Measurements from ENCODE around the gene TCAIM.
"Not testable (repeated sequence)": the region's sequence is repeated elsewhere in the genome, so short reads cannot be mapped to it uniquely, and the experiment has no call there.

TCAIM gene

GRCh38 chr3:44416031-44417030 is 77.8 kb downstream of the TCAIM start:
- H3K4me3 Mint-ChIP-seq: no peak overlapping the region
- H3K9me3 Mint-ChIP-seq: no peaks in the 10 kb centered on the region
- H3K27ac Mint-ChIP-seq: no peak overlapping the region
- H3K4me1 Mint-ChIP-seq (ENCODE audit: low read depth): no peaks in the 10 kb centered on the region
- H3K27me3 Mint-ChIP-seq: no peaks in the 10 kb centered on the region
- no peaks in the 10 kb centered on the region for H3K36me3 Mint-ChIP-seq (ENCODE audit: low read depth)

DNA sequence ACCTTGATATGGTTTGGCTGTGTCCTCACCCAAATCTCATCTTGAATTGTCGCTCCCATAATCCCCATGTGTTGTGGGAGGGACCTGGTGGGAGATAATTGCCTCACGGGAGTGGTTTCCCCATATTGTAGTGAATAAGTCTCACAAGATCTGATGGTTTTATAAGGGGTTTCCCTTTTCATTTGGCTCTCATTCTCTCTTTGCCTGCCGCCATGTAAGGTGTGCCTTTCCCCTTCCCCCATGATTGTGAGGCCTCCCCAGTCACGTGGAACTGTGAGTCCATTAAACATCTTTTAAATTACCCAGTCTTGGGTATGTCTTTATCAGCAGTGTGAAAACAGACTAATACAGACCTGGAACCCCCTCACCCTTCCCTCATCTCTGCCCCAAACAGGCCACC is 79.6 kb downstream of the TCAIM start:
- not testable (repeated sequence) for H3K36me3 Mint-ChIP-seq (ENCODE audit: low read depth); H3K4me1 Mint-ChIP-seq (ENCODE audit: low read depth); H3K27ac Mint-ChIP-seq; H3K27me3 Mint-ChIP-seq; H3K9me3 Mint-ChIP-seq; H3K4me3 Mint-ChIP-seq

DNA sequence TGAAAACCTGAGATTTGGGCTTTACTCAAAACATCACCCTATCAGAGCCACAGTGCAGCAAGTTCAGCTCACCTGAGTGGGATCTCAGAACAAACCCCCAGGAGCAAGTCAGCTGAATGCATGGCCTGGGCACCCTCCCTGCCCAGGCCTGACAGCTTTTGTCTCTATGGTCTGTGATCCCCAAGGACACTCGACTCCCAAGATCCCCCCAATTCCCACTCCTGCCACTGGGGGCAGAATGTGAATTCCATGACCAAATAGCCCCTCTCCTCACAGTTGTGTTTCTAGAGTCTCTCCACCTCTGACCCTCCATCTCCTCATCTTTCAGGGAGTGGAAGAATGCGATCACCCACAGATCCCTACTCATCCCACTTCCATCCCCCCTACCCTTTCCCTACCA is 80.0 kb downstream of the TCAIM start:
- Mint-ChIP-seq H3K4me1 (ENCODE audit: low read depth) (no peaks in the 10 kb centered on the region), H3K9me3 (no peaks in the 10 kb centered on the region), H3K4me3 (no peak overlapping the region), H3K36me3 (ENCODE audit: low read depth) (no peaks in the 10 kb centered on the region), H3K27me3 (no peaks in the 10 kb centered on the region), H3K27ac (no peak overlapping the region)

GRCh38 chr3:44419116-44419922 is 80.8 kb downstream of the TCAIM start:
- no peaks in the 10 kb centered on the region for H3K4me1 Mint-ChIP-seq (ENCODE audit: low read depth)
- no peak overlapping the region for H3K27ac Mint-ChIP-seq
- no peak overlapping the region for H3K4me3 Mint-ChIP-seq
- H3K9me3 Mint-ChIP-seq: no peaks in the 10 kb centered on the region
- no peaks in the 10 kb centered on the region for H3K36me3 Mint-ChIP-seq (ENCODE audit: low read depth)
- no peaks in the 10 kb centered on the region for H3K27me3 Mint-ChIP-seq

DNA sequence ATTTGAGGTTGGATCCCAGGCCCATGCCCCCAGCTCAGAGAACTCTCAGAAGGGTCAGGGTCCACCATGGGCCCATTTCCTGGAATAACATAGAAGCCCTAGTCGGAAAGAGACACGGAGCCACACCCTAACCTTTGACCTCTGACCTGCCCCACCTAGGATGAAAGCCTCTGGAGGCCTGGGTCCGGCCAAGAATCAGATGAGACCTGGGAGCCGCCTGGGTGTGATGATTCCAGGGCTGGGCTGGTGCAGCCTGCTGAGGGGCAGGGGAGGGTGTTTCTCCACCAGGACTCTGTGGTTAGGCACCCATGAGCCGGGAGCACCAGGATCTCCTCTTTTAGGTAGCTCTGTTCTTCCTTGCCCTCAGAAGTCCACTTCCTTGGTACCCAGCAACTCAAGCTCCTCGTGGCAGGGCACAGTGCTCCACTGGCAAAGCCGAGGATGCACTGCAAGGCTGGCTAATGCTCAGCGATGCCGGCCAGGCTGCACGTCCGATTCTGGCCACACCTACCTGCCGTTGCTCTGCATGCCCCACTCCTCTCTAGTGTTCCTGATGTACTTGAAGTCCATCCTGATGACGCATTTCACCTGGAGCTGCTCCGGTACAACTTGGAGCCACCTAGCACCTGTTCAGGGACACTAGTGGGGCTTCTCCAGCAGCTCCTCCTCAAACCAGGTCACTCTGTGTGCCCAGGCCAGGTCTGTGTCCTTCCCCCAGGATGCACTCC is 81.5 kb downstream of the TCAIM start:
- no peak overlapping the region for H3K4me3 Mint-ChIP-seq
- no peaks in the 10 kb centered on the region for H3K27me3 Mint-ChIP-seq
- no peaks in the 10 kb centered on the region for H3K36me3 Mint-ChIP-seq (ENCODE audit: low read depth)
- H3K9me3 Mint-ChIP-seq: no peaks in the 10 kb centered on the region
- H3K27ac Mint-ChIP-seq: no peak overlapping the region
- no peaks in the 10 kb centered on the region for H3K4me1 Mint-ChIP-seq (ENCODE audit: low read depth)

DNA sequence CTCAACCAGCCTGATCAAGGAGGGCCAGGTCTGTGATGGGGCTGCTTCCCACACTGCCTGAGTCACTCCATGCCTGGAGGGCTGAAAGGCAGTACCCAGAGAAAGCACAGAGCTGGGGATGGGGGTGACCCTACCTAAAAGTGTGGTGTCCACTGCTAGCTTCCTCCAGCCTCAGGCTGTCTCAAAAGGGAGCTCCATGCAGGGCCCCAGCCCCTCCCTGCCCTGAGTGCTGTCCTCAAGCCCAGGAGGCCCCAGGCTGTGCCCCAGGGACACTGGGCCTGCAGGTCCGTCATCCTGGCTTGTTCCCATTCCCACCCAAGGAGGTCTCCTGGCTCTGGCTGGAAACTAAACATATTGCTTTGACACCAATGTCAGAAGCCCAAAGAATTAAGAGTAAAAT is 82.1 kb downstream of the TCAIM start:
- Mint-ChIP-seq H3K27me3 (no peaks in the 10 kb centered on the region), H3K27ac (no peak overlapping the region), H3K4me3 (no peak overlapping the region), H3K9me3 (no peaks in the 10 kb centered on the region), H3K36me3 (ENCODE audit: low read depth) (no peaks in the 10 kb centered on the region), H3K4me1 (ENCODE audit: low read depth) (no peaks in the 10 kb centered on the region)

GRCh38 chr3:44421280-44421679 is 82.7 kb downstream of the TCAIM start:
- H3K27ac Mint-ChIP-seq: no peak overlapping the region
- no peaks in the 10 kb centered on the region for H3K27me3 Mint-ChIP-seq
- no peaks in the 10 kb centered on the region for H3K9me3 Mint-ChIP-seq
- H3K36me3 Mint-ChIP-seq (ENCODE audit: low read depth): no peaks in the 10 kb centered on the region
- H3K4me3 Mint-ChIP-seq: no peak overlapping the region
- no peaks in the 10 kb centered on the region for H3K4me1 Mint-ChIP-seq (ENCODE audit: low read depth)

GRCh38 chr3:44424758-44425157 is 86.2 kb downstream of the TCAIM start:
- no peak overlapping the region for H3K4me3 Mint-ChIP-seq
- no peaks in the 10 kb centered on the region for H3K36me3 Mint-ChIP-seq (ENCODE audit: low read depth)
- no peaks in the 10 kb centered on the region for H3K27me3 Mint-ChIP-seq
- no peaks in the 10 kb centered on the region for H3K9me3 Mint-ChIP-seq
- no peaks in the 10 kb centered on the region for H3K4me1 Mint-ChIP-seq (ENCODE audit: low read depth)
- H3K27ac Mint-ChIP-seq: no peak overlapping the region

- no peak overlapping the region for H3K27ac Mint-ChIP-seq
- H3K4me3 Mint-ChIP-seq: no peak overlapping the region
- H3K9me3 Mint-ChIP-seq: no peaks in the 10 kb centered on the region
- H3K27me3 Mint-ChIP-seq: no peaks in the 10 kb centered on the region
- H3K36me3 Mint-ChIP-seq (ENCODE audit: low read depth): no peaks in the 10 kb centered on the region
- H3K4me1 Mint-ChIP-seq (ENCODE audit: low read depth): no peaks in the 10 kb centered on the region
Measured at GRCh38 chr3:44427683-44428082, 89.1 kb downstream of the TCAIM start.

- H3K9me3 Mint-ChIP-seq: no peaks in the 10 kb centered on the region
Measured at GRCh38 chr3:44428910-44429309, 90.3 kb downstream of the TCAIM start.

DNA sequence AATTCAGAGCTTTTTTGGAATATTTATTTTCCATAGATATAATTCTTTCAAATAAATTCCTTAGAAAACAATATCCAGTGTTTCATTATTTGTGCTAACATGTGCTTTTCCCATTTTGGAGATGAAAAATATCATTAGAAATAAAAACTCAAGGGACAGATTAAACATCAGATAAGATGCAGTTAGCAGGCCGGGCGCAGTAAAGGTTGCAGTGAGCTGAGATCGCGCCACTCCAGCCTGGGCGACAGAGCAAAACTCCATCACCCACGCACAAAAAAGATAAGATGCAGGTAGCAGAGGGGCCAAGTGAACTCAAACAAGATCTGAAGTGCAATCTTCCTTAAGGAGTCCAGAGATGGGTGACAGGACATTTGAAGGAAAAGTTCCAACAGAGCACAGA is 90.9 kb downstream of the TCAIM start:
- Mint-ChIP-seq H3K9me3 (no peaks in the 10 kb centered on the region), H3K4me3 (no peak overlapping the region), H3K36me3 (ENCODE audit: low read depth) (no peaks in the 10 kb centered on the region), H3K27ac (no peak overlapping the region), H3K27me3 (no peaks in the 10 kb centered on the region), H3K4me1 (ENCODE audit: low read depth) (no peaks in the 10 kb centered on the region)

More at GRCh38 chr3:44428910-44429309, 90.3 kb downstream of the TCAIM start:
- H3K27ac Mint-ChIP-seq: no peak overlapping the region
- H3K36me3 Mint-ChIP-seq (ENCODE audit: low read depth): no peaks in the 10 kb centered on the region
- H3K4me3 Mint-ChIP-seq: no peak overlapping the region
- H3K4me1 Mint-ChIP-seq (ENCODE audit: low read depth): no peaks in the 10 kb centered on the region
- no peaks in the 10 kb centered on the region for H3K27me3 Mint-ChIP-seq

DNA sequence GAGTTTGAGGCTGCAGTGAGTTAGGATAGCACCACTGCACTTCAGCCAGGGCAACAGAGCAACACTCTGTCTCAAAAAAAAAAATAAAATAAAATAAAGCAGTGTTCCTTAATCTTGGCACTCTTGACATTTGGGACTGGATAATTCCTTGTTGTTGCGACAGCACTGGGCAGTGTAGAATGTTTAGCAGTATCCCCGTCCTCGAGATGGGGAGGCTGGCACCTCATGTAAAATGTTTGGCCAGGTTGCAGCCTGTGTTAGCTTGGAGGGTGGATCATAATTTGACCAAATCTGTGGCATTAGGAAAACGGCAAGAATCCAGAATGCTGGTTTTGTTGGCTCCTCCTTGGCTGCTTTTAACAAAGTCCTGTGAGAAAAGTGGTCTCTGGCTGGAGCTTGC is 91.9 kb downstream of the TCAIM start:
- Mint-ChIP-seq H3K27me3 (no peaks in the 10 kb centered on the region), H3K27ac (no peak overlapping the region), H3K4me1 (ENCODE audit: low read depth) (no peaks in the 10 kb centered on the region), H3K36me3 (ENCODE audit: low read depth) (no peaks in the 10 kb centered on the region), H3K4me3 (no peak overlapping the region), H3K9me3 (no peaks in the 10 kb centered on the region)

- H3K27me3 Mint-ChIP-seq: no peaks in the 10 kb centered on the region
- H3K36me3 Mint-ChIP-seq (ENCODE audit: low read depth): peaks cover 4% of the 10 kb centered on the region
- H3K4me3 Mint-ChIP-seq: no peak overlapping the region
- no peak overlapping the region for H3K27ac Mint-ChIP-seq
- H3K9me3 Mint-ChIP-seq: no peaks in the 10 kb centered on the region
- peaks cover 11% of the 10 kb centered on the region for H3K4me1 Mint-ChIP-seq (ENCODE audit: low read depth)
Measured at GRCh38 chr3:44434834-44435510, 96.4 kb downstream of the TCAIM start.

DNA sequence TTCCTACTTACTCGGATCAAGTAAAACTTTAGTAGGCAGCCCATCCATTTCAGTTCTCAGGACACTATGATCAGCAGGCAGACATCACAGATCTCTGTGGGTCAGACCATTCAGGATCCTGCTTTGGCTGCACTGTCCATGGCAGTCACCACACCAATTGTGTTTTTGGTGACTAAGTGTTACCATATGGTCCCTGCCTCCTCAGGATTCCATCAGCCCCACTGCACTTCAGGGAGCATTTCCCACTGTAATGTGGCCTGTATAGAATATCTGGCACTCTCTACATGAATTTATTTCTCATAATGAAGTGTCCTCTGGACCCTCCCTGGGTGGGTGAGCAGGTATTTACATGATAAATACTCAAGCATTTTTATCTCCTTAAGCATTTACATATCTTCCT is 97.6 kb downstream of the TCAIM start:
- H3K4me1 Mint-ChIP-seq (ENCODE audit: low read depth): peaks cover 24% of the 10 kb centered on the region
- no peaks in the 10 kb centered on the region for H3K27me3 Mint-ChIP-seq
- H3K36me3 Mint-ChIP-seq (ENCODE audit: low read depth): peaks cover 9% of the 10 kb centered on the region
- no peak overlapping the region for H3K4me3 Mint-ChIP-seq
- no peak overlapping the region for H3K27ac Mint-ChIP-seq
- H3K9me3 Mint-ChIP-seq: no peaks in the 10 kb centered on the region
